K562 (cell line): ENCODE results near the gene PARK7. TPM values are rescaled to one million over a fixed set of nuclear protein-coding genes. Genes with fewer than 3 reads are reported as not detected.

Source experiments
- ATAC-seq: fragments of 200-7000 bp; cut with Tn5 transposase; 3 replicates; pipeline ENCODE4 v1.9.1; 2020; ENCODE audit warnings: moderate library complexity
- BruUV-seq: library from RNA; stranded (reverse); fragments of 400-500 nt; replicated peaks from 2 replicates; lab custom pipeline; 2021; lab: Mats Ljungman, UMichigan
- CTCF ChIA-PET: fragments of 300-600 bp; formaldehyde crosslinking; extraction: SDS; loops from one replicate; lab custom pipeline; 2021; ENCODE audit warnings: low intra/inter-chr PET ratio; lab: Yijun Ruan, JAX
- POLR2A ChIA-PET: fragments of 300-600, 350-650 bp; sonication (Branson Sonifier 250); formaldehyde crosslinking; extraction: SDS; loops from one replicate; lab custom pipeline; 2021; ENCODE audit warnings: antibody characterized with exemption, inconsistent platforms; lab: Yijun Ruan, JAX
- DNase-seq, 4 experiments: peaks; one replicate each; pipeline versions ENCODE4 v3.0.0 to v3.0.0-alpha.2; 2011 to 2018; ENCODE audit warnings: low spot score in 3 of 4, mixed read lengths in 3 of 4; ENCODE audit errors: extremely low read depth in 1 of 4
- FAIRE-seq: peaks from 2 replicates; lab custom pipeline; 2011; peaks lifted over from hg19 to GRCh38; lab: Jason Lieb, UNC
- H2AFZ ChIP-seq: 2 replicates; pipeline ENCODE4 v1.6.0; 2011; ENCODE audit warnings: low read depth, low read length, control low read depth, inconsistent platforms
- H3K27ac ChIP-seq: fragments of 200-600 bp; 3 replicates; pipeline ENCODE4 v1.8.0; 2011; ENCODE audit warnings: low read depth, mild to moderate bottlenecking, control low read depth, inconsistent platforms, low read length, moderate library complexity, mixed read lengths; ENCODE audit errors: extremely low read depth
- H3K27me3 ChIP-seq, 2 experiments: fragments of 300-600 bp in 1 of 2; 2 replicates in 1 of 2; 3 replicates in 1 of 2; pipeline versions ENCODE4 v1.6.0 to v1.8.0; 2011; ENCODE audit warnings: inconsistent platforms in 2 of 2, low read length in 2 of 2, mild to moderate bottlenecking in 1 of 2, mixed read lengths in 1 of 2, moderate library complexity in 1 of 2; ENCODE audit not compliant: control insufficient read depth in 2 of 2, insufficient read depth in 2 of 2
- H3K36me3 ChIP-seq: fragments of 300-600 bp; 3 replicates; pipeline ENCODE4 v1.8.0; 2011; ENCODE audit warnings: mild to moderate bottlenecking, low read length, inconsistent platforms; ENCODE audit not compliant: control insufficient read depth, insufficient read depth
- H3K4me1 ChIP-seq, 2 experiments: fragments of 200-600 bp in 1 of 2; replicated peaks in 1 of 2; 2 replicates in 1 of 2; 3 replicates in 1 of 2; pipeline versions ENCODE4 v1.5.1 to v1.8.0; 2011; ENCODE audit warnings: inconsistent platforms in 2 of 2, low read length in 2 of 2, mild to moderate bottlenecking in 1 of 2, mixed read lengths in 1 of 2, moderate library complexity in 1 of 2; ENCODE audit not compliant: control insufficient read depth in 2 of 2, insufficient read depth in 2 of 2
- H3K4me2 ChIP-seq: 2 replicates; pipeline ENCODE4 v1.6.1; 2011; ENCODE audit warnings: low read length, control low read depth, inconsistent platforms, mixed read lengths; ENCODE audit not compliant: insufficient read depth
- H3K4me3 ChIP-seq: fragments of 200-600 bp; sonication (generic), shearing (Covaris generic); 2 replicates; pipeline ENCODE4 v1.5.1; 2016; ENCODE audit warnings: control low read depth, inconsistent platforms
- H3K79me2 ChIP-seq: fragments of 200-600 bp; 3 replicates; pipeline ENCODE4 v1.8.0; 2011; ENCODE audit warnings: low read length, inconsistent platforms; ENCODE audit not compliant: control insufficient read depth, insufficient read depth
- H3K9ac ChIP-seq, 2 experiments: 2 replicates each; pipeline versions ENCODE4 v1.6.0 to v1.6.1; 2011; ENCODE audit warnings: low read depth in 2 of 2, low read length in 2 of 2, control low read depth in 1 of 2, inconsistent platforms in 1 of 2, mild to moderate bottlenecking in 1 of 2, mixed read lengths in 1 of 2; ENCODE audit not compliant: insufficient read depth in 1 of 2
- H3K9me1 ChIP-seq: one replicate; pipeline ENCODE4 v1.6.0; 2011; ENCODE audit warnings: inconsistent platforms, mild to moderate bottlenecking, low read length, moderate library complexity; ENCODE audit not compliant: control insufficient read depth, insufficient read depth
- H3K9me3 ChIP-seq: replicated peaks from 2 replicates; pipeline ENCODE4 v1.5.1; 2011; ENCODE audit warnings: low read depth, low read length, inconsistent platforms; ENCODE audit not compliant: control insufficient read depth, insufficient read depth
- H4K20me1 ChIP-seq: replicated peaks from 2 replicates; pipeline ENCODE4 v1.6.1; 2011; ENCODE audit warnings: low read length, inconsistent platforms, mixed read lengths; ENCODE audit not compliant: control insufficient read depth, insufficient read depth
- DACH1 ChIP-seq: fragments of 450-650 bp; IDR thresholded peaks from 2 replicates; pipeline ENCODE4 v1.6.1; 2018; ENCODE audit not compliant: partially characterized antibody
- HMG20A ChIP-seq: fragments of 450-650 bp; formaldehyde crosslinking; conservative IDR thresholded peaks from 2 replicates; pipeline ENCODE4 v1.4.0; 2020; ENCODE audit warnings: mild to moderate bottlenecking, mixed read lengths
- HMGN3 ChIP-seq: IDR thresholded peaks from 2 replicates; pipeline ENCODE4 v1.6.1; 2011; ENCODE audit warnings: borderline replicate concordance, low read depth, mild to moderate bottlenecking, mixed read lengths, low read length; ENCODE audit not compliant: insufficient read length; ENCODE audit errors: extremely low read depth
- ILF3 ChIP-seq: fragments of 450-650 bp; IDR thresholded peaks from 2 replicates; pipeline ENCODE4 v1.6.1; 2018; ENCODE audit warnings: antibody characterized with exemption, mild to moderate bottlenecking, moderate library complexity, borderline replicate concordance
- KLF10 ChIP-seq: fragments of 250-450 bp; sonication (Bioruptor Pico); IDR thresholded peaks from 2 replicates; pipeline ENCODE4 v1.6.1; 2021; ENCODE audit warnings: matching md5 sums
- PCBP2 ChIP-seq: fragments of 200-400 bp; formaldehyde crosslinking; IDR thresholded peaks from 2 replicates; pipeline ENCODE4 v1.6.1; 2018; ENCODE audit warnings: low read length, low read depth, mild to moderate bottlenecking, moderate library complexity; ENCODE audit not compliant: poor library complexity, severe bottlenecking
- PHB ChIP-seq: fragments of 250-450 bp; sonication (Bioruptor Pico); IDR thresholded peaks from 2 replicates; pipeline ENCODE4 v1.5.0; 2021
- POLR2A ChIP-seq: fragments of 450-650 bp; conservative IDR thresholded peaks from 2 replicates; pipeline ENCODE4 v1.6.1; 2016
- RBM17 ChIP-seq: fragments of 200-400 bp; formaldehyde crosslinking; IDR thresholded peaks from 2 replicates; pipeline ENCODE4 v1.6.1; 2017; ENCODE audit warnings: low read depth, mild to moderate bottlenecking, low read length, borderline replicate concordance
- RERE ChIP-seq: sonication (generic); formaldehyde crosslinking; IDR thresholded peaks from 2 replicates; pipeline ENCODE4 v1.8.0; 2023; ENCODE audit warnings: missing genetic modification reagents, mild to moderate bottlenecking, borderline replicate concordance
- STAT6 ChIP-seq: sonication (generic); formaldehyde crosslinking; IDR thresholded peaks from 2 replicates; pipeline ENCODE4 v1.8.1; 2023; ENCODE audit warnings: mild to moderate bottlenecking, missing genetic modification reagents
- SUPT5H ChIP-seq: fragments of 450-650 bp; IDR thresholded peaks from 2 replicates; pipeline ENCODE4 v1.6.1; 2016
- TAF9B ChIP-seq: fragments of 450-650 bp; IDR thresholded peaks from 2 replicates; pipeline ENCODE4 v1.6.1; 2018; ENCODE audit warnings: mild to moderate bottlenecking; ENCODE audit not compliant: partially characterized antibody
- TRIM24 ChIP-seq, 2 experiments: fragments of 450-650 bp; IDR thresholded peaks; 2 replicates each; pipeline ENCODE4 v1.6.1; 2016
- XRCC3 ChIP-seq: fragments of 450-650 bp; IDR thresholded peaks from 2 replicates; pipeline ENCODE4 v1.6.1; 2017; ENCODE audit warnings: mild to moderate bottlenecking, moderate library complexity
- ZNF232 ChIP-seq: sonication (generic); formaldehyde crosslinking; IDR thresholded peaks from 2 replicates; pipeline ENCODE4 v1.8.0; 2022; ENCODE audit warnings: mild to moderate bottlenecking, missing genetic modification reagents
- ZSCAN29 ChIP-seq: fragments of 450-650 bp; IDR thresholded peaks from 2 replicates; pipeline ENCODE4 v1.6.1; 2017
- WGBS: fragments of 100-300 bp; shearing (Covaris generic); methylation state at CpG from one replicate; pipeline ENCODE4 v1.1.6; 2016; ENCODE audit warnings: low coverage, mixed read lengths; ENCODE audit not compliant: insufficient coverage; ENCODE audit errors: missing lambda C conversion rate; 5-methylcytosine and 5-hydroxymethylcytosine counted together
- in situ Hi-C: fragments of 300-500 bp; cut with MboI; formaldehyde crosslinking; loops from 4 replicates; pipeline ENCODE4 v1.15.0; 2018; ENCODE audit warnings: inconsistent platforms, mixed read lengths
- intact Hi-C: fragments of 100-400 bp; cut with micrococcal nuclease; formaldehyde crosslinking; loops from 2 replicates; pipeline ENCODE4 v1.14.2; 2022
- polyA plus RNA-seq, 8 experiments: library from polyadenylated mRNA; depleted of rRNA in 4 of 8; stranded (reverse) in 5 of 8; unstranded in 3 of 8; fragments of >200 nt; fragmentation: Nextera tagmentation in 2 of 8; fragmentation: Illumina TruSeq in 1 of 8; extraction: Ambion mirVana in 2 of 8; extraction: Trizol in 1 of 8; gene quantifications; 2 replicates each; pipeline versions ENCODE4 v1.2.1 to v1.2.3, GENCODE V29; 2011 to 2014; ENCODE audit warnings: inconsistent platforms in 1 of 8, missing spikeins in 1 of 8
- total RNA-seq, 7 experiments: library from RNA; depleted of rRNA in 6 of 7; stranded (reverse); fragments of >200 nt in 6 of 7; fragmentation: Illumina TruSeq in 2 of 7; extraction: Trizol in 2 of 7; gene quantifications; 2 replicates each; pipeline versions ENCODE4 v1.2.1 to v1.2.3, GENCODE V29; 2011 to 2021; ENCODE audit warnings: low replicate concordance in 1 of 7

Gene PARK7
- total and polyA plus RNA-seq, 9 of the 15 experiments (the other 6 are each of a cell fraction or from before 2014, with no cell fraction given) = 374 to 1,298 (median 484) TPM

DNA sequence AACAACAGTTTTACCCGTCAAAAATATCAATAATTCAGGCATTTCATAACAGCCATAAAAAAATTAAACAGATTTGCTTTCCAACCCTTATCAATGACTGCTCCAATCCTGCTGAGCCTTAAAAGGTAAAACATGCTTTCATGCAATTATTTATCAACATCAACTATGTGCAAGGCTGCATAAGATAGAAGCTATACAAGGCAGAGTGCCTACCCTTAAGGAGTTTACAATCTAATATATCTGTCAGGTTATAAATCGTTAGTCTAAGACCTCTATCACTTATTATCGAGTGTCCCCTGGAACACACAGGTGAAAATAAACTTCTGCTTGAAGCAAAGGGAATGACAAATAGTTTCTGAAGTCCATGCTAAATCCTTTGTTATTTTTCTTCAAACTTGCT, 62.8 kb downstream of the PARK7 start:
- H3K4me3 ChIP-seq = no peak overlapping the region
- H3K9ac ChIP-seq = no peak overlapping the region
- 17% methylated on average over 3 of the region's 3 CpGs for WGBS
- intact Hi-C loops (no loop called here), in situ Hi-C loops (no loop called here)
- H3K79me2 ChIP-seq = no peaks in the 10 kb centered on the region
- H3K36me3 ChIP-seq = no peaks in the 10 kb centered on the region
- no peak overlapping the region for H3K4me2 ChIP-seq
- no peak overlapping the region for H2AFZ ChIP-seq
- H3K27ac ChIP-seq = no peak overlapping the region
- CTCF ChIA-PET = no interaction called here
- POLR2A ChIA-PET = interaction anchor here (0.7 kb wide), 1 partner anchor 183 kb away, joined by 3 read pairs; no protein-coding TSS in a partner anchor
- peaks cover 6% of the 10 kb centered on the region for H4K20me1 ChIP-seq
- no peak for ATAC-seq
- DNase-seq = no peak
- H3K9me3 ChIP-seq = no peaks in the 10 kb centered on the region
- no peak for FAIRE-seq
- H3K4me1 ChIP-seq = peaks cover 5 to 16% of the 10 kb centered on the region in 2 experiments; a peak in 3 of 5 replicates
- peaks cover 35 to 37% of the 10 kb centered on the region in 2 experiments for H3K27me3 ChIP-seq
- BruUV-seq = no TSS peak
- no peaks in the 10 kb centered on the region for H3K9me1 ChIP-seq
- TF ChIP-seq XRCC3 (no peak), TAF9B (no peak), RBM17 (no peak), PCBP2 (no peak), TRIM24 (IDR thresholded peaks at IDR 0.05) (peak; percentile 17 to 22; a peak in 1 of 4 replicates), DACH1 (no peak), ZNF232 (CRISPR knock-in tag) (no peak), KLF10 (CRISPR knock-in tag) (no peak), ZSCAN29 (no peak), HMG20A (CRISPR knock-in tag) (no peak), POLR2A (no peak), RERE (no peak), STAT6 (CRISPR knock-in tag) (no peak), SUPT5H (no peak), HMGN3 (no peak), ILF3 (no peak), PHB (CRISPR knock-in tag) (no peak)
